OCI-LY7 (cell line): ENCODE results near the gene CLCF1.

Source experiments
- CTCF ChIP-seq: fragments of 200-600 bp; sonication (generic); conservative IDR thresholded peaks from 2 replicates; pipeline ENCODE4 v1.5.1; 2014; ENCODE audit warnings: mild to moderate bottlenecking, antibody characterized with exemption, low read length, moderate library complexity, mixed read lengths
- EZH2phosphoT487 ChIP-seq: fragments of 200-600 bp; sonication (generic); IDR thresholded peaks from 2 replicates; pipeline ENCODE4 v1.6.1; 2018; ENCODE audit warnings: low read depth, borderline replicate concordance, mild to moderate bottlenecking, mixed run types, antibody characterized with exemption, low read length, moderate library complexity, mixed read lengths

- no peak for TF ChIP-seq CTCF
- no peak for TF ChIP-seq EZH2phosphoT487
Measured at GRCh38 chr11:67353317-67354074, 19.9 kb downstream of the CLCF1 start, which contains the start of gene POLD4.
